GM12892 (cell line): Measurements from ENCODE around the gene MFSD12.

ENCODE experiments used
- POLR2A ChIP-seq: IDR thresholded peaks from 2 replicates; pipeline ENCODE4 v1.6.1; 2011; ENCODE audit warnings: low read depth, low read length, control low read depth
- POLR2AphosphoS5 ChIP-seq: IDR thresholded peaks from 2 replicates; pipeline ENCODE4 v1.6.1; 2011; ENCODE audit warnings: low read depth, low read length, control low read depth

DNA sequence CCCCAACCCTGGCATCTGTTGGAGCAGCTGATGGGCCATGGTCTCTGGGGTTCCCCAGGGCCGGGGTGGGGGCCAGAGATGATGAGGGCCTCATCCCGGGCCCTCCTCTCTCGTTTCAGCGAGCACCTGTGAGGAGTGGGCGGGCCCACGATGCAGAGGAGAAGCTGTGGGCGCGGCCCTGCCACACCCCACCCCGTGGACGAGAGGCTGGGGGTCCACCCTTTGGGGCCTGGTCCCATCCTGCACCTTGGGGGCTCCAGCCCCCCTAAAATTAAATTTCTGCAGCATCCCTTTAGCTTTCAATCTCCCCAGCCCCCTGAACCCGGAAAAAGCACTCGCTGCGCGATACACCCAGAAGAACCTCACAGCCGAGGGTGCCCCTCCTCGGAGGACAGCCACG is 21.0 kb upstream of the MFSD12 start:
- TF ChIP-seq POLR2A (no peak), POLR2AphosphoS5 (no peak)
